ENCODE results near the gene NT5C2. TPM values are rescaled to one million over a fixed set of nuclear protein-coding genes. Genes with fewer than 3 reads are reported as not detected.
"Not testable (repeated sequence)": the region's sequence is repeated elsewhere in the genome, so short reads cannot be mapped to it uniquely, and the experiment has no call there.

Gene NT5C2
- total RNA-seq, 1 experiment from 2014 or later: 74.6 TPM

GRCh38 chr10:103224133-103224532 is 31.1 kb upstream of the NT5C2 start:
- no TSS peak for BruUV-seq (replicated peaks)
- intact Hi-C loops (cut with micrococcal nuclease): no loop called here
- no peaks in the 10 kb centered on the region for H3K36me3 ChIP-seq (ENCODE audit: low read depth, low read length)
- POLR2A ChIA-PET (ENCODE audit: unreplicated experiment): no interaction called here
- H3K9me2 ChIP-seq (replicated peaks; ENCODE audit: low read length): no peaks in the 10 kb centered on the region
- H3K4me3 ChIP-seq (ENCODE audit: low read length): no peak overlapping the region
- CTCF ChIA-PET: no interaction called here
- H3K4me2 ChIP-seq (ENCODE audit: low read length): no peak overlapping the region
- H3K27me3 ChIP-seq (ENCODE audit: low read length): no peaks in the 10 kb centered on the region
- H3K79me2 ChIP-seq (ENCODE audit: low read length): no peaks in the 10 kb centered on the region
- no peak for DNase-seq
- no peak overlapping the region for H2AFZ ChIP-seq (ENCODE audit: low read length)
- no peak for TF ChIP-seq CTCF (conservative IDR thresholded peaks at IDR 0.05; ENCODE audit: low read depth, low read length)
- no peak for TF ChIP-seq EZH2phosphoT487 (IDR thresholded peaks at IDR 0.05; ENCODE audit: borderline replicate concordance, low read length)
- no peak overlapping the region for H3K27ac ChIP-seq (ENCODE audit: low read length)
- no peaks in the 10 kb centered on the region for H3F3A ChIP-seq (ENCODE audit: low read length, unreplicated experiment)
- no peaks in the 10 kb centered on the region for H4K20me1 ChIP-seq (ENCODE audit: low read length)
- no peak overlapping the region for H3K9ac ChIP-seq (ENCODE audit: low read length)
- ATAC-seq: no peak
- peaks cover 17% of the 10 kb centered on the region for H3K4me1 ChIP-seq (ENCODE audit: insufficient read depth, low read length)
- H3K9me3 ChIP-seq (ENCODE audit: low read length): no peaks in the 10 kb centered on the region

GRCh38 chr10:103216362-103216761 is 23.3 kb upstream of the NT5C2 start:
- H3K4me1 ChIP-seq (ENCODE audit: insufficient read depth, low read length); H3K4me2 ChIP-seq (ENCODE audit: low read length); H3K27ac ChIP-seq (ENCODE audit: low read length); intact Hi-C loops (cut with micrococcal nuclease); H3K9me2 ChIP-seq (replicated peaks; ENCODE audit: low read length); CTCF ChIA-PET; H3K27me3 ChIP-seq (ENCODE audit: low read length); H3F3A ChIP-seq (ENCODE audit: low read length, unreplicated experiment); ATAC-seq; BruUV-seq (replicated peaks); H2AFZ ChIP-seq (ENCODE audit: low read length); POLR2A ChIA-PET (ENCODE audit: unreplicated experiment); DNase-seq; H3K79me2 ChIP-seq (ENCODE audit: low read length); H4K20me1 ChIP-seq (ENCODE audit: low read length); H3K36me3 ChIP-seq (ENCODE audit: low read depth, low read length); H3K9ac ChIP-seq (ENCODE audit: low read length); H3K9me3 ChIP-seq (ENCODE audit: low read length); H3K4me3 ChIP-seq (ENCODE audit: low read length): not testable (repeated sequence)

- no peaks in the 10 kb centered on the region for H3F3A ChIP-seq (ENCODE audit: low read length, unreplicated experiment)
- H2AFZ ChIP-seq (ENCODE audit: low read length): no peak overlapping the region
- ATAC-seq: no peak
- H3K4me3 ChIP-seq (ENCODE audit: low read length): no peak overlapping the region
- no peak overlapping the region for H3K9ac ChIP-seq (ENCODE audit: low read length)
- no TSS peak for BruUV-seq (replicated peaks)
- H3K4me2 ChIP-seq (ENCODE audit: low read length): no peak overlapping the region
- no peaks in the 10 kb centered on the region for H3K9me2 ChIP-seq (replicated peaks; ENCODE audit: low read length)
- intact Hi-C loops (cut with micrococcal nuclease): no loop called here
- no peaks in the 10 kb centered on the region for H3K36me3 ChIP-seq (ENCODE audit: low read depth, low read length)
- no peaks in the 10 kb centered on the region for H3K79me2 ChIP-seq (ENCODE audit: low read length)
- ChIA-PET POLR2A (ENCODE audit: unreplicated experiment) (no interaction called here), CTCF (no interaction called here)
- no peaks in the 10 kb centered on the region for H3K27me3 ChIP-seq (ENCODE audit: low read length)
- H3K27ac ChIP-seq (ENCODE audit: low read length): no peak overlapping the region
- H3K4me1 ChIP-seq (ENCODE audit: insufficient read depth, low read length): no peaks in the 10 kb centered on the region
- DNase-seq: no peak
- H4K20me1 ChIP-seq (ENCODE audit: low read length): no peaks in the 10 kb centered on the region
- H3K9me3 ChIP-seq (ENCODE audit: low read length): no peaks in the 10 kb centered on the region
- TF ChIP-seq CTCF (conservative IDR thresholded peaks at IDR 0.05; ENCODE audit: low read depth, low read length) (no peak), EZH2phosphoT487 (IDR thresholded peaks at IDR 0.05; ENCODE audit: borderline replicate concordance, low read length) (no peak), EZH2 (IDR thresholded peaks at IDR 0.05; ENCODE audit: low read length, unreplicated experiment) (no peak)
Observed at GRCh38 chr10:103215601-103216000, 22.5 kb upstream of the NT5C2 start.

- intact Hi-C loops (cut with micrococcal nuclease); DNase-seq; H3F3A ChIP-seq (ENCODE audit: low read length, unreplicated experiment); H3K9me2 ChIP-seq (replicated peaks; ENCODE audit: low read length); H4K20me1 ChIP-seq (ENCODE audit: low read length); H3K36me3 ChIP-seq (ENCODE audit: low read depth, low read length); H3K4me1 ChIP-seq (ENCODE audit: insufficient read depth, low read length); ATAC-seq; H2AFZ ChIP-seq (ENCODE audit: low read length); BruUV-seq (replicated peaks); POLR2A ChIA-PET (ENCODE audit: unreplicated experiment); H3K4me2 ChIP-seq (ENCODE audit: low read length); CTCF ChIA-PET; H3K27ac ChIP-seq (ENCODE audit: low read length); H3K4me3 ChIP-seq (ENCODE audit: low read length); H3K9ac ChIP-seq (ENCODE audit: low read length); H3K79me2 ChIP-seq (ENCODE audit: low read length); H3K9me3 ChIP-seq (ENCODE audit: low read length); H3K27me3 ChIP-seq (ENCODE audit: low read length): not testable (repeated sequence)
Observed at GRCh38 chr10:103210262-103210661, 17.2 kb upstream of the NT5C2 start.

GRCh38 chr10:103207643-103208042 is 14.6 kb upstream of the NT5C2 start:
- H2AFZ ChIP-seq (ENCODE audit: low read length); H3K9me3 ChIP-seq (ENCODE audit: low read length); H3K9me2 ChIP-seq (replicated peaks; ENCODE audit: low read length); H3K4me1 ChIP-seq (ENCODE audit: insufficient read depth, low read length); H3F3A ChIP-seq (ENCODE audit: low read length, unreplicated experiment); H3K4me3 ChIP-seq (ENCODE audit: low read length); CTCF ChIA-PET; H3K79me2 ChIP-seq (ENCODE audit: low read length); H3K9ac ChIP-seq (ENCODE audit: low read length); H3K27ac ChIP-seq (ENCODE audit: low read length); H4K20me1 ChIP-seq (ENCODE audit: low read length); DNase-seq; H3K36me3 ChIP-seq (ENCODE audit: low read depth, low read length); H3K4me2 ChIP-seq (ENCODE audit: low read length); POLR2A ChIA-PET (ENCODE audit: unreplicated experiment); intact Hi-C loops (cut with micrococcal nuclease); ATAC-seq; H3K27me3 ChIP-seq (ENCODE audit: low read length); BruUV-seq (replicated peaks): not testable (repeated sequence)

All from PC-3 (cell line).